Inferior parietal cortex (tissue), 1 donor: ENCODE results near the gene TRIM38.
A peak's percentile ranks its signal among the peaks of the same experiment; 100 is the strongest.
"Not testable (repeated sequence)": the region's sequence is repeated elsewhere in the genome, so short reads cannot be mapped to it uniquely, and the experiment has no call there.

ENCODE experiments used
- DNase-seq: peaks from one replicate; pipeline ENCODE4 v3.0.0-alpha.2; 2016; ENCODE audit errors: extremely low spot score

TRIM38 gene

DNA sequence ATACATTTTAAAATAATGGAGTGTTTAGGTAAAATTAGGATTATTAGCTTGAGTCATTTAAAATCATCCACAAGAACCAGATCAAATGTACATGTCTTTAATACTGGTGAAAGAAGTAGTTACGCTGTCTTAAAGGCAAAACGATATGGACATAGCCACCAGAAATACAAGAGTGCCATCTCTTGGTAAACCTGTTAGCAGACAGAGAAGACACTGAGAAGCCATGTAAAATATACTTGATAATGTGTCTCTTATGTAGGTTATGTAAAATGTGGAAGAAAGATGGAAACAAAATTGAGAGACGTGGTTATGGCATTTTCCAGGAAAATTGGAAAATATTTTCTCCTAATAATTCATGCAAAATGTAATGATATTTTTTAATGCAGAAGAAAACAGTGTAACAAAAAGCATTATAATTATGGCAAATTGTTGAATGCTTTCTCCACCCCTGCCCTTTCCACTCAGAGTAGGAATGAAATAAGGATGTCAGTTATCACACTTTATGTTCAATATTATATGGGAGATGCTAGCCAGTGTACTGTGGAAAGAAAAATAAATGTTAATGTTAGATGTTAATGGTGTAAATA is 19.9 kb upstream of the TRIM38 start:
- peak; percentile 41 for DNase-seq

DNA sequence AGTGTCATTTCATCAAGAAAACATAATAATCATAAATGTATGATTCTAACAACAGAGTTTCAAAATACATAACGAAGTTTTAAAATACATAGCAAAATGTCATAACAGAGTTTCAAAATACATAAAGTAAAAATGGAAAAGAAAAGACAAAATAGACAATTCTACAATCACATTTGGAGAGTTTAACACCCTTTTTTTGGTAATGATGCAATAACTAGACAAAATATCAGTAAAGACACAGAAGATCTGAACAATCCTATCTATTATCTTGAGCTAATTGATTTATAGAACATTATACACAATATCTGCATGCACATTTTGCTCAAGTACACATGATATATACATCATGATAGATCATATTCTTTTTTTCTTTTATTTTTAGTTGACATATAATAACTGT is 18.7 kb upstream of the TRIM38 start:
- no peak for DNase-seq

DNA sequence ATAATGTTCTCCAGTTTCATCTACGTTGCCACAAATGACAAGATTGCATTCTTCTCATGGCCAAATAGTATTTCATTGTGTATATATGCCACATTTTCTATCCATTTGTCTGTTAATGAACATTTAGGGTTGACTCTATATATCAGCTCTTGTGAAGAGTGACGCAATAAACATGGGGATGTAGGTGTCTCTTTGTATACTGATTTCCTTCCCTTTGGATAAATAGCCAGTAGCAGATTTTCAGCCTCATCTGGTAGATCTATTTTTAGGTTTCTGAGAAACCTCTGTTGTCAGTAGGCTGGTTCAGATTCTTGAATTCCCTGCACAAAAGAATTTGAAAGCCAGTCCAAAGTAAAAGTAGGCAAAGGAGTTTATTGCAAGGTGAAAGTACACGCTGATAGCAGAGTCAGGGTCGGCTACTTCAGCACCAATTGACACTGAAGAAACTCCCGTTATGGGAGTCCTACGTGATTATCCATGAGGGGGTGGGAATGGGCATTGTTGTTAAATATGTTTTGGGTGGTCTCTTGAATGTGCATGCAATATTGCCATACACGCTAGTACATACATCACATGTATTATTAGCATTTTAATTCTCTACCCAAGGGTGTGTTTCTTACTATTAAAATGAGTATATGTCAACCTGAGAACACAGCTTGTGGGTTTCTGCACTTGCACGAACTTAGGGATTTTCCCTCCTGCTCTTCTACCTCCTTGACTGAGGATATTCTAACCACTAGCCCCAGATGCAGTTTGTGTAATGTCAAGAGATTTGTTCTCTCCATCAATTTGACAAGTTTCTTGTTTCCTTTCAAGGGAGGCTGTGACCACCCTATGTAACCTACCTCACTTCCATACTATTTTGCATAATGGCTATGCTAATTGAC is 17.7 kb upstream of the TRIM38 start:
- no peak for DNase-seq

DNA sequence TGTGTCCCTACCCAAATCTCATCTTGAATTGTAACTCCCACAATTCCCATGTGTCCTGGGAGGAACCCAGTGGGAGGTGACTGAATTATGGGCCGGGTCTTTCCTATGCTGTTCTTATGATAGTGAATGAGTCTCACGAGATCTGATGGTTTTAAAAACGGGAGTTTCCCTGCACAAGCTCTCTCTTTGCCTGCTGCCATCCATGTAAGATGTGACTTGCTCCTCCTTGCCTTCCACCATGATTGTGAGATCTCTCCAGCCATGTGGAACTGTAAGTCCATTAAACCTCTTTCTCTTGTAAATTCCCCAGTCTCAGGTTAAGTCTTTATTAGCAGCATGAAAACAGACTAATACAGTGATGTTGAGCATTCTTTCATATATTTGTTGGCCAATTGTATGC is 16.9 kb upstream of the TRIM38 start:
- DNase-seq, result not testable (repeated sequence)

DNA sequence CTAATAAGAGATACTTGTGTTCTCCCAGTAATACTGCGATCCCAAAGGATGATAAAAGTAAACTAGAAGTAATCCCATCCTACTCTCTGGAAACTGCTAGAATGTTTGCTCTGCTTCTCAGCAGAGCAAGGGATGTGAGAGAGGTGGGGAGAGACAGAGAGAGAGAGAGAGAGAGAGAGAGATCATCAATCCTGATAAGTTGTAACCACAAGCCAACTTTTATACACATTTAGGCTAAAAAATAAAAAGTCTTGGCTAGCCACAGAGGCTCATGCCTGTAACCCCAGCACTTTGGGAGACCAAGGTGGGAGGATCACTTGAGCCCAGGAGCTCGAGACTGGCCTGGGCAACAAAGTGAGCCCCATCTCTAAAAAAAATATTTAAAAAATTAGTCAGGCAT is 16.0 kb upstream of the TRIM38 start:
- DNase-seq, result no peak

DNA sequence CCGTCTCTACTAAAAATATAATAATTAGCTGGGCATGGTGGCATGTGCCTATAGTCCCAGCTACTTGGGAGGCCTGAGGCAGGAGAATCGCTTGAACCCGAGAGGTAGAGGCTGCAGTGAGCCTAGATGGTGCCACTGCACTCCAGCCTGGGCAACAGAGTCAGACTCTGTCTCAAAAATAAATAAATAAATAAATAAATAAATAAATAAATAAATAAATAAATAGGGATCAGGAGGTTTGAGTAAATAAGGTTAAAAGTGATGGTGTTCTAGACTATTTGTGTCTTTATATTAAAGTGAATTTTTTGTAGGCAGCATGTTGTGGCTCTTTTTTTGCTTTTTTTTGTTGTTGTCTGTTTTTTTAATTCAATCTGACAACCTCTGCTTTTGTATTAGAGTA is 15.1 kb upstream of the TRIM38 start:
- not testable (repeated sequence) for DNase-seq

DNA sequence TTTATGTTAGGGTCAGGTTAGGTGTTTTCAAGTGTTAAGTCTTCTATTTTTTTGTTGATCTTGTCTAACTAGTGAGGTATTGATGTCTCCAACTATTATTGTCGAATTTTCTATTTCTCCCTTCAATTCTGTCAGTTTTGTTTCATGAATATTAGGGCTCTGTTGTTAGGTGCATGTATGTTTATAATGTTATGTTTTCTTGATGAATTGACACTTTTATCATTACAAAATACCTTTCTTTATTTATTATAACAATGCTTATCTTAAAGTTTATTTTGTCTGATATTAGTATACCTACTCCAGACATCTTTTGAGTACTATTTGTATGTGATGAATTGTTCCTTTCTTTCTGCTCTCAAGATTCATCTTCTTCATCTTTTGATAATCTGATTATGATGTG is 12.9 kb upstream of the TRIM38 start:
- DNase-seq, result no peak

DNA sequence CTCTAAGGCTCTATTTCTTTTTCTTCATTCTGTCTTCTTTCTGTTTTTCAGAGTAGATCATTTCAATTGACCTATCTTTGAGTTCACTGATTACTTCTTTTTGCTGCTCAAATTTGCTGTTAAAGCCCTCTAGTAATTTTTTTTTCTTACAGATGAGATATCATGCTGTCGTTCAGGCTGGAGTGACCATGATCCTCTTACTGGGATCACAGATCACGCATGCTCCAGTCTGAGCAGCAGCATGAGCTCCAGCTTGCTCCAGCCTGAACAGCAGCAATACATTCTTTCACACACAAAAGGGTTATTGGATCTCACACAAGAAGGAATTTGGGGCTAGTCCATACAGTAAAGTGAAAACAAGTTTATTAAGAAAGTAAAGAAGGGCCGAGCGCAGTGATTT is 12.3 kb upstream of the TRIM38 start:
- DNase-seq, result no peak

DNA sequence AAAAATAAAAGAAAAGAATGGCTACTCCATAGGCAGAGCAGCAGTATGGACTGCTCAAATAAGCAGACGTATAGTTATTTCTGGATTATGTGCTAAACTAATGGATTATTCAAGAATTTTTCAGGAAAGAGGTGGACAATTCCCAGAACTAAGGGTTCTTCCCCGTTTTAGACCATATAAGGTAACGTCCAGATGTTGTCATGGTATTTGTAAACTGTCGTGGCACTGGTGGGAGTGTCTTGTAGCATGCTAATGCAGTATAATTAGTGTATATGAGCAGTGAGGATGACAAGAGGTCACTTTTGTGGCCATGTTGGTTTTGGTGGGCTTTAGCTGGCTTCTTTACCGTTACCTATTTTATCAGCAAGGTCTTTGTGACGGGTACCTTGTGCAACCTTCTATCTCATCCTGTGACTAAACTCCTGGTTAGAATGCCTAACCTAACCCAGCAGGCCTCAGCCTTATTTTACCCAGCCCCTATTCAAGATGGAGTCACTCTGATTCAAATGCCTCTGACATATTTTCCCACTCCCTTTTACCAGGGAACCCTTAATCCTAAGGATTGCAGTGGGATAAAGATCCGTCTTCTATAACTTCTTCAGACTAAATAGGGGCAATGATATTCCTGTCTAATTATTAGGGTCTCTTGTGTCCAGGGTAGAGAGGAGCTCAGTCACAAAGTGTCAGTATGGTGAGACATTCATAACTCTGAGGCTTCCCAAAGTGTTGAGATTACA is 11.1 kb upstream of the TRIM38 start:
- no peak for DNase-seq

DNA sequence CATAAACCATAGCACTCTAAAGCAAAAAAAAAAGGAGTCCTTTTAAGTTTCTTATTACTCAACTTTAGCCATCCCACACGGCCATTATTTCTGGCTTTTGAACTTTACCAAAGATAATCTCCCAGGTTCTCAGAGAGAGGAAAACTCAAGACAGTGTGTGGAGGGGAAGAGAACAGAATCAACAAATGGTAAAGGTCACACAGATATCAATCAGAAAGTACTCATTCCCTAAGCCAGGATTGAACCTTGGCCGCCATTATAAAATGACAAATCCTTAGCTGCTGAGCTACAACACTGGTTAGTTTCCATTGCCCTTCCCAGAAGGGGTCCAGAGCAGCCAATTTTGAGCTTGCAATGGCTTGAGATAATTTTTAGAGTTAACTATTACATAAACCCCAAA is 10.1 kb upstream of the TRIM38 start:
- no peak for DNase-seq

DNA sequence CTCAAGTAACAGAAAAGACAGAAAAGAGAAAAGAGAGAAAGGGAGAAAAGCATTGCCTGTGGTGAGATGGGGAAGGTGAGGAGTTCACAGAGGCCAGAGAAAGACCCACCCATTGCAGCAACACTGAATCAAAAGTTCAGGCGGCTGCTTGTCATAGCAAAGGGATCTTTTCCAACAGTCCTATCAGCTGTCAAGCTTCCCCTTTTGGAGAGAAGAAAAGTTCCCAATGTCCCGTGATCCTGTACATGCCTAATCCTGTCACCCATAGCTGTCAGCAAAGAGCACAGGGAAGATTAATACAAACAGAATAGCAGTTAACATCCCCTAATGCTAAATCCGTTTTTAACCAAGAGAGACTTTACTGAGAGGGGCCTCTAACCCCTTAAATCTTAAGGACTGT is 8.9 kb upstream of the TRIM38 start:
- DNase-seq, result no peak

DNA sequence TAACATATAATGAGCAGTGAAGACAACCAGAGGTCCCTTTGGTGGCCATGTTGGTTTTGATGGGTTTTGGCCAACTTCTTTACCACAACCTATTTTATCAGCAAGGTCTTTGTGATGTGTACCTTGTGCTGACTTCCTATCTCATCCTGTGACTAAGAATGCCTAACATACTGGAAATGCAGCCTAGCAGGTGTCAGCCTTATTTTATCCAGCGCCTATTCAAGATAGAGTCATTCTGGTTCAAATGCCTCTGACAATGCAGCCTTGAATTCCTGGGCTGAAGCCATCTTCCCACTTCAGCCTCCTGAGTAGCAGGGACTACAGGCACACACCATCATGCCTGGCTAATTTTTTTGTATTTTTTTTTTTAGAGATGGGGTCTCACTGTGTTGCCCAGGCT is 7.8 kb upstream of the TRIM38 start:
- no peak for DNase-seq

DNA sequence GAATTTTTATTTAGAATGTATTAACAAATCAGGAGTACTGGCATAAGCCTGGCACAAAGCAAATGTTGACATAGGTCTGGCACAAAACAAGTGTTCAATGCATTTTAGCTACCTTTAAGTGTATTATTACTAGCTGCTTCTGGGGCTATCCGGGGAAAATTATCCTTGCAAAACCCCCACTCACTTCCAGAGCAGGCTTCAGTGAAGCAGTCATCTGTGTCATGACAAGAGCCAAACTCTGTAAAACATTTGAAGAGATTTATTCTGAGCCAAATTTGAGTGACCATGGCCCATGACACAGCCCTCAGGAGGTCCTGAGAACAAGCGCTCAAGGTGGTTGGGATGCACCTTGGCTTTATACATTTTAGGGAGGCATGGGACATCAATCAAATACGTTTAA is 6.4 kb upstream of the TRIM38 start:
- no peak for DNase-seq

DNA sequence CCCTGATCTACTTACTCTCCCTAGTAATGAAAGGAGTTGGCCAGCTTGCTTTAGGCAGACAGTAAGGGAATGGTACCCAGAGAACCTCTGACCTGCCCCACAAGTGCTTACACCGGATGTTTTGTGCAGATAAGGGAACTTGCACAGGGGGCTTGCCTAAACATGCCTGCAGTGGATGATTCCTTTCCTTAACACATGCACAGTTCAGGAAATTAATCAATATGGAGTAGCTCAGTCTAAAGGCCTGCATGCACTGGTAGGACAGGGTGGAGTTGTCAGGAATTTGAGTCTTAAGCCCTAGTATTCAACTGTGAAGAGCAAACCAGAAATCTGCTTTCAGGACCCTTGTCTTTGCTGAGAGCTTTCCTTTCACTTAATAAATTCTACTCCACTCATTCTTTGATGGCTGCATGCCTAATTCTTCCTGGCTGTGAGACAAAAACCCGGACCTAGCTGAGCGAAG is 3.9 kb upstream of the TRIM38 start:
- DNase-seq, result no peak

DNA sequence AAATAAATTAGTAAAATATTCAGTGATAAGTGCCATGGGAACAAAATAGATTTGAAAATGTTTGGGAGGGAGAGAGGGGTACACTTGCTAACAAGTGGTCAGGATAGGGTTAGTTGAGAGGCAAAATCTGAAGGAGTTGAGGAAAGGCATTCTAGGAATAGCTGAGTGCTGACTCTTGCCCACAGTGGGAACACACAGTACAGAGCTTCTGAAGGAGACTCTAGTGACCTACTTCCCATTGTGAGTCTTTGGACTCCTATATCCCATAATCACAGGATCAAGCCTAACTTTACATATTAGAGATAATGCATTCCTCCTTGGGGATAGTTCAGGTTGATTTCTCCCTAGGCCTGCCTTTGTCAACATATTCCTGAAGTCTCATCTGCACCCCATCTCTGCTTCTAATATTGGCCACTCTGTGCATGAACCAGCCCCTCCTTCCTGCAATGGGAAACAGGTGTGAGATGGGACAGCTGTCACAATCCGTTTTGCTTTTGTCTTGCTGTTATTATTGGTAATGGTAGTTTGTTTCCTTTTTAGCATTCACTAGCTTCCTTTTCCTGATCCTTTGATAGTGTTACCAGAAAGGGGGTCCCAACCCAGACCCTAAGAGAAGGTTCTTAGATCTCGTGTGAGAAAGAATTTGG is 2.6 kb upstream of the TRIM38 start:
- no peak for DNase-seq

DNA sequence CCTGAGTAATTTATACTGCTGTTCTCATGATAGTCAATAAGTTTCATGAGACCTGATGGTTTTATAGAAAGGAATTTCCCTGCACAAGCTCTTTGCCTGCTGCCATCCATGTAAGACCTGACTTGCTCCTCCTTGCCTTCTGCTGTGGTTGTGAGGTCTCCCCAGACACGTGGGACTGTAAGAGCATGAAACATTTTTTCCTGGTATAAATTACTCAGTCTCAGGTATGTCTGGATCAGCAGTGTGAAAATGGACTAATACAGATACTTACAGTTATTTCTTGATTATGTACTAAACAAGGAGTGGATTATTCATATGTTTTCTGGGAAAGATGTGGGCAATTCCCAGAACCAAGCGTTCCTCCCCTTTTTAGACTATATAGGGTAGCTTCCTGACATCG is 1.9 kb upstream of the TRIM38 start:
- no peak for DNase-seq

DNA sequence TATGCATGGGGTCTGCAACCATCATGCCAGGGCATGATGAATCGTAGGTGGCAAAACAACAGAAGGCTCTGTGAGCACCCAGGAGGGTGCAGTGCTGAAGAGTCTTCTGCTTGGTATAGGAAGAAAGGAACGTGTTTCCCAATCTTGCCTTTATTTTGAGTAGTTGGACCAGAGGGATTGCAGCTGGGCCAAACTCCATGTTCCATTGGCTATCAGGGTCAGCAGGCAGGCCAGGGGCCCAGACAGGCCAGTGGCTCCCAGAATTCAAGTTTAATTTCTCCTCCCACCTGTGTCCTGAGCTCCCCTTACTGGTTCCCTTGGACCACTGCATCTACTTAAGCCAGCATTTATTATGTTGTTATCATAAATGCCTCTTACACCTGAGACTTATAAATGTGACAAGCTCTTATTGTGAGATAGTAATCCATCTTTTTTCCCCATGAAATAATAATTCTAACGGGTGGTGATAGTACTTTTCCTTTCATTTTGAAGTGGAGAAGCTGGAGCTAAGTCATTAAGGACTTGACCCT is 918 bp upstream of the TRIM38 start:
- DNase-seq, result no peak

DNA sequence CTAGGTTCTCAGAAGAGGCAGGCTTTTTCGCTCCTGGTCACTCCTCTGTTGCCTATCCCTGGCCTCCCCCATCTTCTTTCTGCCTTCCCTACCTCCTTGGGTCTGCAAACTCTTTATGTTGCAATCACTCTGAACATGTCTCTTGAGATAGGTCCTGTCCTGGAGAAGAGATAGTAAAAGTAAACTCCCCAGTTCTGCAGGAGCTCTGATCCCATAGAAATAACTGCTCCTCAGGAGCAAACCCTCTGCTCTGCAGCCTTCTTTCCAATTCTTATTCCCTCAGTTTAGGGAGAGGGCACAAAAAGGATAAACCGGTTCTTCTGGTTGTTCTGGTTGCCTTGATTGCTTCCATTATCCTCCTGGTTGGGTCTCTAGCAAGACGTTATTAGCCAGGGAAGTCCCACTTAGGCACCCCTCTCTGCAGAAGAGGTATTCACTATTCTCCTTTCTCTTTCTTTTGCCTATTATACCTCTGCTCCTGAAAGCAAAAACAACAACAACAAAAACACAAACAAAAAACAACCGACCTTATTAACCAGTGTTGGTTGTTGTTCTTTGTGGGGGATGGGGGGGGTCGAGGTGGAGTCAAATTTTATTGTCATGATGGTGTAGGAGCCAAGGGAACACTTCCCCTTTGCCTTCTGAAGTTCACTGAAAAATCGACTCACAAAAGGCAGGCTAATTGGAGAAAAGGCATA is 973 bp downstream of the TRIM38 start:
- DNase-seq, result no peak

DNA sequence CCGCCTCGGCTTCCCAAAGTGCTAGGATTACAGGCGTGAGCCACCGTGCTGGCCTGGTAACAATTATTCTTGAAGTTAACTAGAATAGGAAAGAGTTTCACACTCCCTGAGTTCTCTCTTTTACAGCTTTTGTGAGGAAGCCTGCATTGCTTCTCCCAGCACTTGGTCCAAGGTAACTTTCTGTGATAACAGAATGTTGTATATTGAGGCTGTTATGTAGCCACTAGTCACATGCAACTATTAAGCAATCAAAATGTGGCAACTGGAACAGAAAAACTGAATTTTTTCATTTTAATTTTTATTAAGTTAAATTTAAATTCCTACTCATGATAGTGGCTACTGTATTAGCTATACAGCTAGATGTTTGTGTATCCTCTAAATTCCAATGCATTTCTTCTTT is 2.5 kb downstream of the TRIM38 start:
- no peak for DNase-seq

DNA sequence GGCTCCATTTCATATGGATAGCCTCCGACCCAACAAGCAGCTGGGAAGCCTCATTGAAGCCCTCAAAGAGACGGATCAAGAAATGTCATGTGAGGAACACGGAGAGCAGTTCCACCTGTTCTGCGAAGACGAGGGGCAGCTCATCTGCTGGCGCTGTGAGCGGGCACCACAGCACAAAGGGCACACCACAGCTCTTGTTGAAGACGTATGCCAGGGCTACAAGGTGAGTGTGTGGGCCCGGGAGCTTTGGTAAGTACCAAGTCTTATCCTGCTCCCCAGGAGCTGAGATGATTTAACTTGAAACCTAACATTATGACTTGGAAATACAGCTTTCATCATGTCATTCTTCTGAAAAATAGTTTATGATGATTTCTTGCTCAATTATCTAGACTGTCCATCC is 4.1 kb downstream of the TRIM38 start:
- no peak for DNase-seq

DNA sequence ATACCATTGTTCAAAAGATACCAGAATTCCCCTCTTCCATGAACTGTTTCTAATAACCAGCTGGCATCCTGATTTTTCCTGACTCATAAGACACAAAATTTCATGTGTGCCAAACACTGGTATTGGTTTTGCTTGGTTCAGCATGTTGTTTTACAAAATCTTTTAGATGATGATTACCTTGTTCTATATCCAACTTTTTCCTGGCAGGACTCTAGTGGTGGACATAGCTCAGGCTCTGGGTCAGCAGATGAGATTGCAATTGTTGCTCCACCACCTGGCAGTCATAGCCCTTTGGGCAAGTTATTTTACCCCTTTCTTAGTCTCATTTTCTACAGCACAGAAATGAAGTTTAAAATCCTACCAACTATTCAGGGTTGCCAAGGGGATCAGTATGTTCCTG is 6.2 kb downstream of the TRIM38 start:
- DNase-seq, result no peak
